GM21381 (cell line): ENCODE measurements around the gene PTPN23.
A peak's percentile ranks its signal among the peaks of the same experiment; 100 is the strongest.
"Not testable (repeated sequence)": the region's sequence is repeated elsewhere in the genome, so short reads cannot be mapped to it uniquely, and the experiment has no call there.

Experiments used
- ATAC-seq: cut with Tn5 transposase; IDR thresholded peaks from one replicate; pipeline ENCODE4 v1.9.1; 2021; ENCODE audit warnings: mild to moderate bottlenecking, moderate library complexity; ENCODE audit not compliant: unreplicated experiment

Gene PTPN23

GRCh38 chr3:47380601-47381316, at the start of gene PTPN23:
Gene PTPN23 (plus strand): TSS chr3:47381021. CDS start chr3:47381097, 76 bp downstream.
- peak; percentile 79 for ATAC-seq

GRCh38 chr3:47333907-47334306, 46.9 kb upstream of the PTPN23 start:
- ATAC-seq = no peak

- no peak for ATAC-seq
These were observed 43.2 kb upstream of the PTPN23 start for GRCh38 chr3:47337656-47338055.

- no peak for ATAC-seq
These were observed 40.9 kb upstream of the PTPN23 start for GRCh38 chr3:47339951-47340350.

GRCh38 chr3:47340866-47341265, 40.0 kb upstream of the PTPN23 start:
- ATAC-seq = no peak

- ATAC-seq = no peak
These were observed 38.7 kb upstream of the PTPN23 start for GRCh38 chr3:47342151-47342550.

GRCh38 chr3:47342812-47343211, 38.0 kb upstream of the PTPN23 start:
- no peak for ATAC-seq

GRCh38 chr3:47343471-47343971, 37.3 kb upstream of the PTPN23 start:
- ATAC-seq = no peak

GRCh38 chr3:47344971-47345370, 35.9 kb upstream of the PTPN23 start:
- no peak for ATAC-seq

- peak; percentile 80 for ATAC-seq
These were observed 33.5 kb upstream of the PTPN23 start for GRCh38 chr3:47347217-47347801.

- no peak for ATAC-seq
These were observed 32.2 kb upstream of the PTPN23 start for GRCh38 chr3:47348411-47349154.

GRCh38 chr3:47355010-47355409, 25.8 kb upstream of the PTPN23 start:
- ATAC-seq = no peak

- ATAC-seq = no peak
These were observed 24.6 kb upstream of the PTPN23 start for GRCh38 chr3:47356201-47356600.

- ATAC-seq = no peak
These were observed 21.5 kb upstream of the PTPN23 start for GRCh38 chr3:47359323-47359722.

GRCh38 chr3:47360110-47360517, 20.7 kb upstream of the PTPN23 start:
- ATAC-seq = not testable (repeated sequence)

GRCh38 chr3:47362701-47363100, 18.1 kb upstream of the PTPN23 start:
- ATAC-seq = no peak

GRCh38 chr3:47365213-47366153, 15.3 kb upstream of the PTPN23 start:
- no peak for ATAC-seq

- no peak for ATAC-seq
These were observed 14.0 kb upstream of the PTPN23 start for GRCh38 chr3:47366833-47367232.

- no peak for ATAC-seq
These were observed 13.2 kb upstream of the PTPN23 start for GRCh38 chr3:47367631-47368030.

- ATAC-seq = not testable (repeated sequence)
These were observed 10.8 kb upstream of the PTPN23 start for GRCh38 chr3:47370020-47370419.
